HUES48 (cell line): ENCODE data around the gene ZNF862.
"Not testable (repeated sequence)": the region's sequence is repeated elsewhere in the genome, so short reads cannot be mapped to it uniquely, and the experiment has no call there.

ENCODE experiments used
- H3K27ac ChIP-seq: one replicate; pipeline ENCODE4 v1.7.0; 2013; ENCODE audit warnings: low read depth, low read length, inconsistent platforms
- H3K27me3 ChIP-seq: 2 replicates; pipeline ENCODE4 v1.6.1; 2013; ENCODE audit warnings: mild to moderate bottlenecking, low read length; ENCODE audit not compliant: control insufficient read depth, insufficient read depth
- H3K36me3 ChIP-seq: 2 replicates; pipeline ENCODE4 v1.6.1; 2013; ENCODE audit warnings: low read length; ENCODE audit not compliant: control insufficient read depth, insufficient read depth
- H3K4me1 ChIP-seq: 2 replicates; pipeline ENCODE4 v1.6.1; 2013; ENCODE audit warnings: mild to moderate bottlenecking, low read length; ENCODE audit not compliant: control insufficient read depth, insufficient read depth
- H3K4me3 ChIP-seq: 2 replicates; pipeline ENCODE4 v1.5.1; 2013; ENCODE audit warnings: mild to moderate bottlenecking, low read depth, low read length
- H3K9ac ChIP-seq: 2 replicates; pipeline ENCODE4 v1.6.1; 2013; ENCODE audit warnings: mild to moderate bottlenecking, low read depth, low read length, moderate library complexity
- H3K9me3 ChIP-seq: 2 replicates; pipeline ENCODE4 v1.6.1; 2013; ENCODE audit warnings: low read length; ENCODE audit not compliant: control insufficient read depth, insufficient read depth

ZNF862 gene

DNA sequence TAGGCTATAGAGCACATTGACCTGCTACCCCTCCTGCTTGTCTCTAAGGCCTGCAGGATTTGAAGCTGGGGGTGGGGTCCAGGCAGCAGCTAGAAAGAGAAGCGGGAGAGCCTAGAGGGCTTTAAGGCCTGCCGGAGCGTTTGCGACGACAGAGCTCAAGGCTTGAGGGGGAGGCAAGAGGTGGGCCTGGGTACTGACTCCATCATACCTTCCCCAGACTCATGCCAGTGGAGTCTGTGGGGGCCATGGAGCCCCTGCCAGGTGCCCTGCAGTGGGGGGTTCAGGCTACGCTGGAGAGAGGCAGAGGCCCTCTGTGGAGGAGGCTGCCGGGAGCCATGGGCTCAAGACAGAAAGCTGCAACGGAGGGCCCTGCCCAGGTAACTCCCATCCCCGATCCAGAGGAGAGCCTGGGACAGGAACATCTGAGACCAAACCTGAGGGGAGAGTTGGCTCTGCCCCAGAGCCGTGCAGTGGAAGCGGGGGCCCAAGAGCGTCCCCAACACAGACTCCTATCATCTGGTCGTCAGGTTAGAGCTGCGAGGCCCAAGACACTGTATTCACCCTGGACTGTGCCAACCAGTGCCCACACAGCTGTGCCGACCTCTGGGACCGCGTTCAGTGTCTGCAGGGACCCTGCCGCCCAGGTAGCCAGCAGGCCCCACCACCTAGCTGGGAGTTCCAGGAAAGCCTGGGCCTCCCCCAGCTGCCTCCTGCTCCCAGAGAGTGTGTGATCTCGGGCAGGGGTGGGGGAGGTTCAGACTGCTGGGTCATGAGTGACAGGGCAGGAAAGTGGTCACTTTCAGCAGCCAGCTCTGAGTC lies 13.2 kb upstream of the ZNF862 start:
- Histone ChIP-seq H3K9ac (no peak overlapping the region), H3K27me3 (no peaks in the 10 kb centered on the region), H3K4me1 (no peaks in the 10 kb centered on the region), H3K4me3 (no peak overlapping the region), H3K36me3 (no peaks in the 10 kb centered on the region), H3K27ac (no peak overlapping the region), H3K9me3 (peaks cover 11% of the 10 kb centered on the region)

DNA sequence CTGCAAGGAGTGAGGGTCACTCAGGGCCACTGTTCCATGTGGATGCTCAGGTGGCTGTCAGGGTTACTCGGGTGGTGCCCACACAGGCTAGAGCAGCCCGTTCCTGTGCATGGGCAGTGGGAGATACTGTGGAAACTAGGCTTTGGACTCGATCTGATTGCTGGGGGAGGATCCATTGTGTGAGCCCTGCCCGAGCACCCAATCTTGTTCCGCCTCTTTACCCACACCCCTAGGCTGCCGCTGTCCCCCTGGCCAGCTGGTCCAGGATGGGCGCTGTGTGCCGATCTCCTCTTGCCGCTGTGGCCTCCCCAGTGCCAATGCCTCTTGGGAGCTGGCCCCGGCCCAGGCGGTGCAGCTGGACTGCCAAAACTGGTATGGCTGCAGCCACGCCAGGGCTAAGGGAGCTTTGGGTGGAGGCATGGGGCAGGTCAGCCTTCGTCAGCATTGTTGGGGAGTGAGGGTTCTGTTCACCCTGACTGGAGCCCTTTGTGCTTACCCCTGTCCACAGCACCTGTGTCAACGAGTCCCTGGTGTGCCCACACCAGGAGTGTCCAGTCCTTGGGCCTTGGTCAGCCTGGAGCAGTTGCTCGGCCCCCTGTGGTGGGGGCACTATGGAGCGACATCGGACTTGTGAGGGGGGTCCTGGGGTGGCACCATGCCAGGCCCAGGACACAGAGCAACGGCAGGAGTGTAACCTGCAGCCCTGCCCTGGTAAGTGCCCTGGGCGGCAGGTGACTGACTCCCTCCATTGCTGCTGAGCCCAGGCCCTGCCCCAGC lies 12.4 kb upstream of the ZNF862 start:
- H3K27ac ChIP-seq = no peak overlapping the region
- H3K4me1 ChIP-seq = no peaks in the 10 kb centered on the region
- H3K4me3 ChIP-seq = no peak overlapping the region
- no peaks in the 10 kb centered on the region for H3K36me3 ChIP-seq
- peaks cover 11% of the 10 kb centered on the region for H3K9me3 ChIP-seq
- H3K27me3 ChIP-seq = no peaks in the 10 kb centered on the region
- no peak overlapping the region for H3K9ac ChIP-seq

DNA sequence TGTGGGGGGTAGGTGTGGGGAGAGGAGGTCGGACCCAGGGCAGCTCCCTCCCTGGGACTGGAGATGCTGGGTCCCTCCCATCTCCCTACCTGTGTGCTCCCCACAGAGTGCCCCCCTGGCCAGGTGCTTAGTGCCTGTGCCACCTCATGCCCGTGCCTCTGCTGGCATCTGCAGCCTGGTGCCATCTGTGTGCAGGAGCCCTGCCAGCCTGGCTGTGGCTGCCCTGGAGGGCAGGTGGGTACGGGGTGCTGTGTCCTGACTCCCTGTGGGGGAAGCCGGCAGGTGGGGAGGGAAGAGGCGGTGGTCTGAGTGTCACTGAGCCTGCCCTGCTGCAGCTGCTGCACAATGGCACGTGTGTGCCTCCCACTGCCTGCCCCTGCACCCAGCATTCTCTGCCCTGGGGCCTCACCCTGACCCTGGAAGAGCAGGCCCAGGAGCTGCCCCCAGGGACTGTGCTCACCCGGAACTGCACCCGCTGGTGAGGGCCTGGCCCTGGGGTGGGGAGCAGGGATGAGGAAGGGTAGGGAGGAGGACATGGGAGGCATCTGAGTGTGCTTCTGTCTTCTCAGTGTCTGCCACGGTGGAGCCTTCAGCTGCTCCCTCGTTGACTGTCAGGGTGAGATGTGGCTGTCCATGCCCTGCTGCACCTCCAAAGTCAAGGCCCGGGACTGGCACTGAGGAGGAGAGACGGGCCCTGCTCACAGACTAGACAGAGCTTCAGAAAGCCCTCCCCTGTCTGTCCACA lies 11.7 kb upstream of the ZNF862 start:
- H3K9ac ChIP-seq = no peak overlapping the region
- no peak overlapping the region for H3K27ac ChIP-seq
- no peak overlapping the region for H3K4me3 ChIP-seq
- H3K27me3 ChIP-seq = no peaks in the 10 kb centered on the region
- H3K36me3 ChIP-seq = no peaks in the 10 kb centered on the region
- peaks cover 11% of the 10 kb centered on the region for H3K9me3 ChIP-seq
- H3K4me1 ChIP-seq = peaks cover 3% of the 10 kb centered on the region; the same call in 1 of the 2 replicates

DNA sequence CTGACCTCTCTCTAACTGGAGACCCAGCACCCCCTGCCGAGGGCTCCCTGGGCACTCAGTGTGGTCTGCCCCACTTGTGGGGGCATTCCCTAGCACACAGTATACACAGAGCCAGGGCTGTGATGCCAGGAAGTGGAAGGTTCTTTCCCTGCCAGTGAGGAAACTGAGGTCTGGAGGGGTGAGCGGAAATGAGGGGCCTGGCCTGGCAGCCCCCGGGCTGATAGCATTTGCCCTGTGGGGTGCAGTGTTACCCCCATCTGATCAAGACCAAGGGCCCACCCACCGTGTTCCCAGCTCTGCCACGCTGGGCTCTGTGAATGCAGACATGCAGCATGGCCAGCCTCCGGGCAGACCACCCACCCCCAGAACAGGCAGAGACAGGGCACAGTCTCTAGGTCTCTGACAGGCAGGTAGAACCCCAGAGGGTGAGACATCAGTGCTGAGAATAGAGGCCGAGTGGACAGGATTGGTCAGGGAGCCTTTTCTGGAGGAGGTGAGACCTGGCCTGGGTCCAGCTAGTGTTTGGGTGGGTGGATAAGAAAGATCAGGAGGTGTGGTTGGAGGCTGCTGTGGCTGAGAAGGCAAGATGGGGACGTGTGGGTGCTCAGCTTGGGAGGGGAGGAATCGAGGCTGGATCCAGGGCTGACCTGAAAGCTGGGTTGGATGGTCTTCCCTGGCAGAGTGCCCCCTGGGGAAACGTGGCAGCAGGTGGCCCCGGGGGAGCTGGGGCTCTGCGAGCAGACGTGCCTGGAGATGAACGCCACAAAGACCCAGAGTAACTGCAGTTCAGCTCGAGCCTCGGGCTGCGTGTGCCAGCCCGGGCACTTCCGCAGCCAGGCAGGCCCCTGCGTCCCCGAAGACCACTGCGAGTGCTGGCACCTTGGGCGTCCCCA lies 10.8 kb upstream of the ZNF862 start:
- Histone ChIP-seq H3K9me3 (peaks cover 11% of the 10 kb centered on the region), H3K9ac (no peak overlapping the region), H3K4me3 (no peak overlapping the region), H3K36me3 (no peaks in the 10 kb centered on the region), H3K27me3 (no peaks in the 10 kb centered on the region), H3K27ac (no peak overlapping the region), H3K4me1 (peaks cover 6% of the 10 kb centered on the region; the same call in 1 of the 2 replicates)

DNA sequence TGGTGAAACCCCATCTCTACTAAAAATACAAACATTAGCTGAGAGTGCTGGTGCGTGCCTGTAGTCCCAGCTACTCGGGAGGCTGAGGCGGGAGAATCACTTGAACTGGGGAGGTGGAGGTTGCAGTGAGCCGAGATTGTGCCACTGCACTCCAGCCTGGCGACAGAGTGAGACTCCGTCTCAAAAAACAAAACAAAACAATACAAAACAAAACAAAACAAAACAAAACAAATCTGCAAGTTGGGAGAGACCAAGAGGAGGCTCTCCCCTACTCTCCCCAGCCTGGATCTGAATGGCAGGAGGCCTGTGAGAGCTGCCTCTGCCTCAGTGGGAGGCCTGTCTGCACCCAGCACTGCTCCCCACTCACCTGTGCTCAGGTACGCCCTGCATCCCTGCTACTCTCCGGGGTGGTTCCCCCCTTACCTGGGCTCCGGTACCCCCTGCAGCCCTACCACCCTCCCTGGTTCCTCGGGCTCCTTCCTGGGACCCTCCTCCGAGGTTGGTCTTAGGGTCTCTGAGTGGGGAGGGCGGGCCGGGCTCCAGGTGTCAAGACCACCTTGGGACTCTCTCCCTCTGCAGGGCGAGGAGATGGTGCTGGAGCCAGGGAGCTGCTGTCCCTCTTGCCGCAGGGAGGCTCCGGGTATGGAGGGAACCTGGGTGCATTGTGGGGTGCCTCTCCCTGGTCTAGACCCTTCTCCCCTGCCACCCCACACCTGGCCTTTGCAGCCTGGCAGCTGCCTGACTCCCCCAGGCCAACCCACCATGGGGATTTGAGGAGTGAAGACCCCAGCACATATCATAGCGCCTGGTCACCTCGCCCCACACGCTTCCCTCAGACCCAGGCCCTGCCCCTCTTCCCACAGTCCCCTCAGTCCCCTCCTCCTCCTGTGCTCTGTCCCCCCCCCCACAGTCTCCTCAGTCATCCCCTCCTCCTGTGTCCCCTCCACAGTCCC lies 9.5 kb upstream of the ZNF862 start:
- no peaks in the 10 kb centered on the region for H3K36me3 ChIP-seq
- no peaks in the 10 kb centered on the region for H3K27me3 ChIP-seq
- H3K4me1 ChIP-seq = peaks cover 6% of the 10 kb centered on the region; the same call in 1 of the 2 replicates
- H3K4me3 ChIP-seq = no peak overlapping the region
- H3K9me3 ChIP-seq = peaks cover 8% of the 10 kb centered on the region
- no peak overlapping the region for H3K27ac ChIP-seq
- H3K9ac ChIP-seq = no peak overlapping the region

DNA sequence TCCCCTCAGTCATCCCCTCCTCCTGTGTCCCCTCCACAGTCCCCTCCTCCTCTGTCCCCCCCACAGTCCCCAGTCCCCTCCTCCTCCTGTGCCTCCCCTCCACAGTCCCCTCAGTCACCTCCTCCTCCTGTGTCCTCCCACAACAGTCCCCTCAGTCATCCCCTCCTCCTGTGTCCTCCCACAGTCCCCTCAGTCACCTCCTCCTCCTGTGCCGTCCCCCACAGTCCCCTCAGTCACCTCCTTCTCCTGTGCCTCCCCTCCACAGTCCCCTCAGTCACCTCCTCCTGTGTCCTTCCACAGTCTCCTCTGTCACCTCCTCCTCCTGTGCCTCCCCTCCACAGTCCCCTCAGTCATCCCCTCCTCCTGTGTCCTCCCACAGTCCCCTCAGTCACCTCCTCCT lies 7.6 kb upstream of the ZNF862 start:
- not testable (repeated sequence) for H3K4me1 ChIP-seq, H3K27me3 ChIP-seq, H3K4me3 ChIP-seq, H3K36me3 ChIP-seq, H3K27ac ChIP-seq, H3K9me3 ChIP-seq, H3K9ac ChIP-seq

DNA sequence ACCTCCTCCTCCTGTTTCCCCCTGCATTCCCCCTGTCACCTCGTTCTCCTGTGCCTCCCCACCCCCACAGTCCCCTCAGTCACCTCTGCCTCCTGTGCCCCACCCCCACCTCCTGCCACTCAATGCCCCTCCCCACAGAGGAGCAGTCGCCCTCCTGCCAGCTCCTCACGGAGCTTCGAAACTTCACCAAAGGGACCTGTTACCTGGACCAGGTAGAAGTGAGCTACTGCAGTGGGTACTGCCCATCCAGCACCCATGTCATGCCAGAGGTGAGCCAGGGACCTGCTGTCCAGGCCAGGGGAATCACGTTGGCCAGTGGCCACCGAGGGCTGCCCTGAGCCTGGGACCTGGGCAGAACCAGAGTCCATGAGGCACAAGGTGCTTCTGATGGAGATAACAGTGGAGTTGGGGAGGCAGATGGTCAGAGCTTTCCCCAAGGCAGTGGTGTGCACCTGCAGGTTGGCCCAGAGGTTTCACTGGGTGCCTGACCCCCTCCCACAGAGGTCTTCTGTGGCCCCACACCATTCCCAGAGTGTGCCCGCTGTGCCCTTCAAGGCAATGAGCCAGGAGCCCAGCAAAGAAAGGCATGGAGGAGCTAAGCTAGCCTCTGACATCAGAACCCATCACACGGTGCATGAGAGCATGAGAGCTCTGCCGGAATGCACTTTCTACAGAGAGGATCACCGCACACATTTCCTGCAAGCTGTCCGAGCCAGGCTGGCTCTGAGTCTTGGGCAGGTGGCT lies 7.0 kb upstream of the ZNF862 start:
- H3K36me3 ChIP-seq = no peaks in the 10 kb centered on the region
- H3K4me1 ChIP-seq = peaks cover 6% of the 10 kb centered on the region; the same call in 1 of the 2 replicates
- no peak overlapping the region for H3K9ac ChIP-seq
- H3K27me3 ChIP-seq = no peaks in the 10 kb centered on the region
- H3K9me3 ChIP-seq = no peaks in the 10 kb centered on the region
- H3K4me3 ChIP-seq = no peak overlapping the region
- H3K27ac ChIP-seq = no peak overlapping the region

DNA sequence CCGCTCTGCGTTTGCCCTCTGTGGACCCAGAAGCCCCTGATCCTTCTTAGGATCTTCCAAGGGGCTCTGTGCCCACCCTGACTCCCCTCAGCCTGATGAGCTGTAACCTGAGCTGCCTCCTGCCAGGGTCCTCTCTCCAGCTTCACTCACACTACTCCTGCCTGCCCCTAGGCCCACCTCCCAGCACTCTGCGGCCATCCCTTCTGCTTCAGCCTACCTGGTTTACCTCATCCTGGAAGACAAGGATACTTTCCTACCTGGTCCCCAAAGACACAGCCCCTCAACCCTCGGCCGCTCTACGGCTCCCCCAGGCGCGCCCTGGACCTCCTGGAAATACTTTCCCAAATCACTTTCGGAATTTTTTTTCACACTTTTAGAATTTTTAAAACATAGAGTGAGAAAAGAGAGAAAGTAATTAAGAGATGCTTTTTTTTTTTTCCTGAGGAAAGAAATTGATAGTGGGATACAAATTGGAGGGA lies 6.4 kb upstream of the ZNF862 start:
- Histone ChIP-seq H3K27ac (no peak overlapping the region), H3K4me1 (peaks cover 6% of the 10 kb centered on the region; the same call in 1 of the 2 replicates), H3K4me3 (no peak overlapping the region), H3K27me3 (no peaks in the 10 kb centered on the region), H3K36me3 (no peaks in the 10 kb centered on the region), H3K9ac (no peak overlapping the region), H3K9me3 (no peaks in the 10 kb centered on the region)

DNA sequence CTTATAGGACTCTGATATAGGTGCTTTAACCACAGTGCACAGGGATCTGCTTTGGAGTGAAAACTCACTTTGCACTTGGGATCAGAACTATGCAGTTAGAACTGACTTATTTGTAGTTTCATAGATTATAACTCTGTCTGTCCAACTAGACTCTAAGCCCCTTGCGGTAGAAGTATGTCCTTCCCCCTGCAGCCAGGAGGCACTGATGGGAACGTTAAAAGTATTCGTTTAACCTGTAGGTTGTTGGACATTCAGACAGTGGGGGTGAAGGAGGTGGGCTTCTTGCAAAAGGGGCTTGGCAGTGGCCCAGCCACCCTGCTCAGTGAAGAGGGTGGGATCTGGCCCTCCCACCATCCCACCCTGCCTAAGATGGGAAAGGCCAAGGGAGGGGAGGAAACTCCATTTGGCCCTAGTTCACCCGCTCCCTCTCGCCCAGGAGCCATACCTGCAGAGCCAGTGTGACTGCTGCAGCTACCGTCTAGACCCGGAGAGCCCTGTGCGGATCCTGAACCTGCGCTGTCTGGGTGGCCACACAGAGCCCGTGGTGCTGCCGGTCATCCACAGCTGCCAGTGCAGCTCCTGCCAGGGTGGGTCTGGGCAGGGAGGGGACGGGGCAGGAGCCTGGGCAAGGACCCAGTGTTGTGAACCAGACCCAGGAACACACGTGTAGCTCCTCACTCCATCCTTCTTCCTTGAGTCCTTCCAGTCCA lies 5.7 kb upstream of the ZNF862 start:
- H3K9ac ChIP-seq = no peak overlapping the region

More for the DNA sequence above, 5.7 kb upstream of the ZNF862 start:
- Histone ChIP-seq H3K4me1 (peaks cover 6% of the 10 kb centered on the region; the same call in 1 of the 2 replicates), H3K27me3 (no peaks in the 10 kb centered on the region), H3K36me3 (no peaks in the 10 kb centered on the region), H3K27ac (no peak overlapping the region), H3K4me3 (no peak overlapping the region), H3K9me3 (no peaks in the 10 kb centered on the region)
